T-helper 2 cell (primary cell): Measurements from ENCODE around the gene ANKS3.

Experiments
- DNase-seq, 5 experiments: peaks; one replicate each; pipeline versions ENCODE4 v3.0.0 to v3.0.0-alpha.2; 2012 to 2022

The ANKS3 gene

DNA sequence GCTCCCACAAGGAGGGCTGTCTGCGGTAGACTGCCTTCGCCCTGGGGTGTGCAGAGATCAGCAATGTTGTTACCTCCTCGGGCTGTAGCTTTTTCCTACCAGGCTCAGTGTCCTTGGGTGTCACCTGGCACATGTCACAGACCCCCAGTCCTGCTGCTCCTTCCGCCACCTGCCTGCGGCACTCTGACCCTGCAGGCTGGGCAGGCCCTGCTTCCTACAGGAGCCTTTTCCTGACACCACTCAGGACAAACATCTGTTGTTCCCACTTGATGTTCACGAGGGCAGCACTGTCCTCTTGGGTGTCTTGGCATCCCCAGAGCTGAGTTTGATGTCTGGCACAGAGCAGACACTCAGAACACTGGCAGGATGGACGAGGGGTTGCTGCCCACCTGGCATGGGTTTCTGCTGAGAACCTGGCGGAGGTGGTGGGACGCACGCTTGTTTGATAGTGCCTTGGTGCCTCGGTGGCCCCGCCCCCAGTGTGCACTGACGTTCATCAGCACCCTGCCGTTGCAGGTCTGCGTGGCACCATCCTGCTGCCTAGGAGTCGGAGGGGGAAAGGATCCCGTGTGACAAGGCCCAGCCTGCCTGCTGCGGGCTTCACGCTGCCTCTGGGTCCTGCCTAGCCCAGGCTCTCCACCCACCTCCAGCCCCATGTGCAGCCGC, 67.4 kb downstream of the ANKS3 start:
- no peak for DNase-seq

DNA sequence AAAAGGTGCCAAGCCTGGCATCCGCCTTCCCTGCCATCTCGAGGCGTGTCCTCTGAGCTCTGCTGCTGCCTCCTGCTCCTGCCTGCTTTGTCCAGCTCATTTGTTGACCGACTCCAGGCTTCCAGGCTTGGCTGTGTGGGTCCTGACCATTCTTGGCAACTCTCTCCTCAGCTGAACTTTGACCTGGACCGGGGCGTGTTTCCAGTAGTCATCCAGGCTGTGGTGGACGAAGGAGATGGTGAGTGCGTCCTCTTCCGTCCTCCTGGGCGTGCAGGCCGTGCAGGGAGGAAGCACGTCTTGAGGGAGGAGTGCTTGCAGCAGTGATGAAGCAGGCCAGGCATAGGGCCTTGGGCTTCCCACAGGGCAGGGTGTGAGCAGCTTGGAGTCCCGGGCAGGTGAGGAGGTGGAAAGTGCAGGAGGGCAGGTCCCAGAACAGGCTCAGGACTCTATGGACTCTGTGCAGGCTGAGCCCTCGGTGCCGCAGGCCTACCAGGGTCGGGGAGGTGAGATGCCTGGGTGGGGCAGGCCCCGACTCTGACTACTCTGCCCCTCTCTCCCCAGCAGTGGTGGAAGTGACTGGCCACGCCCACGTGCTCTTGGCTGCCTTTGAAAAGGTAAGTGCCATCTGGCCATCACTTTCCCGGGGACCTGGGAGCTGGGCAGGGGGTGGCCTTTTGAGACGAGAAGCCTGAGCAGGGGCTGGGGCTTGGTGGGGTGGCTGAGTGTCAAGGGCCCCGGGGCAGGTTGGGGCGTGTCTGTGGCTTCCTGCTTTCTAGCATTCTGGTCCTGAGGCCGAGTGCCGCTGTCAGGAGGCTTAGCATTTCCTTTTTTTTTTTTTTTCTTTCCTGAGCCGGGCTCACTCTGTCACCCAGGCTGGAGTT, 69.3 kb downstream of the ANKS3 start:
- DNase-seq, result peak in 4 of 5 experiments; percentile 24 to 83 (median 54)

DNA sequence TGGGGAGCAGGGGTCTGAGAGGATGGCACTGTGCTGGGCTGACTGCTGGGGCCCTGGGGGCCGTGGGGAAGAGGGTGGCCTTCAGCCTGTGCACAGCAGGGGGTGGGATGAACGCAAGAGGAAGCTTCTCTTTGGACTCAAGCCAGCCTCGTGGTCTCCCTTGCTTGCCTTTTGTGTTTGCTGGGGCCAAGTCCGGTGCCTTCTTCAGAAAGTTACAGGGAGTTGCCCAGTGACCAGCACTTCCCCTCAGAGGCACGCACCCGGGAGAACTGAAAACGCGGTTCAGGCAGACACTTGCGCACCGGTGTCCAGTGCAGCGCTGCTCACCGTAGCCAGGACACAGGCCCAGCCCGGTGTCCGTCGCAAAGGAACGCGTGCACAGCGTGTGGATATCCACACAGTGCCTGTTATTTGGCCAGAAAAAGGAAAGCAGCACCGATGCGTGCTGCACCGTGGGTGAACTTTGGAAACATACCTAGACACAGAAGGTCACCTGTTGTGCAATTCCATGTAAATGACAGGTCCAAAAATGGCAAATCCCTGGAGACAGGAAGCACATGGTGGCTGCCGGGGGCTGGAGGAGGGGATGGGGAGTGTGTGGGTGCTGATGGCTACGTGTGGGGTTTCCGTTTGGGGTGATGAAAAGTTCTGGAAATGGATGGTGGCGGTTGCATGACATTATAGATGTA, 70.2 kb downstream of the ANKS3 start:
- no peak for DNase-seq

DNA sequence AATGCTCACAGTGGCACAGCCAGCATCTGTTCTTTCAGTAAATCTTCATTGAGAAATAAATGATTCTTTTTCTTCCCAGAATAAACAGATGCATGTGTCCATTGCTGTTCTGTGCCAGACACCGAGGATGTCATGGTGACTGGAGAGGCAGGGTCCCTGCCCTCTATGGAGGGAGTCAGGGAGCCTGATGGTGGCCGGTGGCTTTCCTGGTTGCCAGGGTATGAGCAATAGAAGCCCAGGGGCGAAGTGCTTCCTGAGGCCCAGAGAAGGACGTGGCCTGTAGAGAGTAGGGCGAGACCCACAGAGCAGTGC, 70.7 kb downstream of the ANKS3 start:
- DNase-seq, result no peak

DNA sequence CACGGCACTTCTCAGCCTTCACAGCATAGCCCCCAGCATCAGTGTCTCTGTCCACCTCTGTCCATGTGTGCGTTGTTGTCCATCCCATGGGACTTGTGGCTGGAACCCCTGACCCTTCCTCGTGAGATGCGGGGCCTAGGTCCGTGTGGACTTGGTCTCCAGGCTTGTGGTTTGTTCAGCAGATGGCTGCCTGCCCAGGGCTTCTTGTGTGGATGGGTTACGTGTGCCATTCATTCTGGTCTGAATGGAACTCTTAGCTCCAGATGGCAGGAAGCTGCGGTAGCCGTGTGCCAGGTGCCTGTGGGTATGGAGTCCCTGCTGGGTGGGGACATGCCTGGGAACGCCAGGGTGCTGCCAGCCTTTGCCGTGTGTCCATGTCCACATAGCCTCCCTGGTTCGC, 72.4 kb downstream of the ANKS3 start:
- DNase-seq, result no peak

DNA sequence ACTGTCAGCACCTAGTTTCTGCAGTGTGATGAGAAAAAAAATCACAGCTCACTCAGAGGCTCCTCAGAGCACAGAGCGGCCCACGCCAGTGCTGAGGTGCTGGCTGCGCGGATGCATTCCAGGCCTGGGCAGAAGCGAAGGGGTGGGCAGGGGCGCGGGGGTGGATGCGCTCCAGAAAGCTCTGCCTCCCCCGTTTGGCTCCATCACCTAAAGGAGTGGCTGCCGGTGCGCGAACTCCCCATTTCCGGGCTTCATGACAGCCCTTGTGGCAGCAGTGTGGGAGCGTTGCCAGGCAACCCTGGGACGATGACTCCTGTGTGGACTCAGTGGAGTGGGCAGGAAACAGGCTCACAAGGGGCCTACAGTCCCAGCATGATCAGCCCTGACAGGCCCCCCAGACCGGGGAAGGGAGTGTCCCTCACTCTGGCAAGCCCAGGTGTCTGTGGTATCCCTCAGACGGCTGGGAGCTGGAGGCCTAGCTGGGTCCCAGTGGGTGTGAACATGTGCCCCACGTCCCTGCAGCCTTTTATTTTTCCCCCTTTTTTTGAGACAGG, 73.5 kb downstream of the ANKS3 start:
- DNase-seq, result peak in 4 of 5 experiments; percentile 22 to 72 (median 50)

DNA sequence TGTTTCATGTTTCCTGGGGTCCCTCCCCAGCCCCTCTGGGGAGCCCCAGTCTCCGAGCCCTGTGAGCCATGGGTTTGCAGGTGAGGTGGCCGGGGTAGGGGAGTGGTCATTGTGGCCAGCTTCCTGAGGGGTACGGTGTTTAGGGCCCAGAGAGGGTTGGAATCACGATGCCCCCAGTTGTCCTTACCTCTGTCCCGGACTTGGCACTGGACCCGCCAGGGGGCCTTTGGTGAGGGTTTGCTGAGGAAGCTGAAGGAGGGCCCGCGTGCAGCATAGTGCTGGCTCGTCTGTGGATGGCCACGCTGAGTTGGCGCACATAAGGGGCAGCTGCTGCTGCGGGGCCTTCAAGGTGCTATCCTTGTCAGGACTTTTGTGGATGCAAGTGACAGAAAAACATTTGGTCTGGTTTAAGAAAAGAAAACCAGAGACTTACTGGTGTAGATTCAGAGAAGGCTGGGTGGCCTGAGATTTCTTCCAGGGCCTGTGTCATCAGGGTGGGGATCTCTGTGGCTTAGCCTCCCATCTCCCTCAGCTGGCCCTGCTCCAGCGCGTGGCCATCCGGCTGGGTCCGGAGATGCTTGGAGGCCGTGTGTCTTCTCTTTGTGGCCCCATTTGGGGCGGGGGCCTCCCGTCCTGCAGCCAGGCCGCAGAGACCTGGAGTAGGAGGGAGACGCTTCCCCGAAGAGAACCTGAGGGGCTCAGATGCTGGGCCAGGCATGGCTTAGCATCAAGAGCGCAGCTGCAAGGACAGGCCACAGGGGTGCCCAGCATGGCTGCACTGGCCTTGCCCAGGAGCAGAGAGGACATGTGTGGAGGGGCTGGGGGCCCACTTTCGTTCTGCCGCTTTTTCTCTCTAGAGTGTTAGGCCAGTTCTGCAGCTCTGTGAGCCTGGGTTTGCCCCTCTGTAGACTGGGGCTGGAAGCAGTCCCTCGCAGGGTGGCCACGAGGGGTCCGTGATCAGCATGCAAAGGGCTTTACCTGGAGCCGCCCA, 74.4 kb downstream of the ANKS3 start:
- DNase-seq, result no peak

DNA sequence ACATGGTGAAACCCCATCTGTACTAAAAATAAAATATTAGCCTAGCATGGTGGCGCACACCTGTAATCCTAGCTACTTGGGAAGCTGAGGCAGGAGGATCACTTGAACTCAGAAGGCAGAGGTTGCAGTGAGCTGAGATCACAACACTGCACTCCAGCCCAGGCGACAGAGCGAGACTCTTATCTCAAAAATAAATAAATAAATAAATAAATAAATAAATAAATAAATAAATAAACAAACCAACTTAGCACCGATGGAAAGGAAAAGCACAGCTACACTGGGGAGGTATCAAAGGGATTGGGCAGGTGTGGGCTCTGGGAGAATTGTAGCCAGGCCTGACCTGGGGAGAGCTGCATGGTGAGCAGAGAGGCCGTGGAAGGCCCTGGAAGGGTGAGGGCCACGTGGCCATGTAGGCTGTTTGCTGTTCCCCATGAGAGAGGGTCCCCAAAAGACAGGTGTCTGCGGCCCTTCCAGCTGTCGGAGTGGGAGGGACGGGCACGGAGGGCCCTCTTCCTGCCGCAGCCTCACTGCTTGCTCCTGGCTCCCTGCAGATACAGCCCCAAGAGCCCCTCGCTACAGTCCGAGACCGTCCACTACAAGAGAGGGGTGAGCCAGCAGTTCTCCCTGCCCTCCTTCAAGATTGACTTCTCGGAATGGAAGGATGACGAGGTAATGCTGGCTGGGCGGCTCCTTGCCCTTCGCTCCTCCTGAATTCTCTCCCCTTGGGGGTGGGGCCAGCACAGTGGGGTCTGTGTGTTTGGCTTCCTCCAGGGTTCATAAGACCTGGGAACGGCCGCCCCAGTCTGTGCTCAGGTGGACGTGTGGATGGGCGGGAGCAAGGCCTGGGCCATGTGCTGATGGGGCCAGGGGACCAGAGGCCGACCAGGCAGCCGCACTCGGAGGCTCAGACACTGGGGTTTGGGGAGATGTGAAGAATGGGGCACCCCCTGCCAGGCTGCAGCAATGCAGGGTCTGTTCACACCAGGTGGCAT, 77.1 kb downstream of the ANKS3 start:
- no peak for DNase-seq

DNA sequence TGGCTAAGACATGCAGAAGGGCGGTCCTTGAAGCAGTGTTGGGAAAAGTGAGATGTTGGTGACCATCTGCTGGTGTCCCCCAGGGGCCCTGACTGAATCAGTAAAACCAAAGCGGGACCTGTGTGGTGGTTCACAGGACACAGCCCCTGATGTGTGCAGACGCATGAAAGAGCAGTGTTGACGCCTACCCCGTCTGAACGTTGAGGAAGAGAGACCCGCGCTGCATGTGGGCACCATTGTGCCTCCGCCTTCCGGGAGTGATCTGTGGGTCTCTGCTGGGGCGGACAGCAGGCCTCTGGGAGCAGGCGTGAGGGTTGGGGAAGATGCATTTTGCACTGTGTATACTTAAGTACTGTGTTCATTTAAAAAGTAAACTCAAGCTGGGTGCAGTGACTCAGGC, 77.8 kb downstream of the ANKS3 start:
- DNase-seq, result no peak

DNA sequence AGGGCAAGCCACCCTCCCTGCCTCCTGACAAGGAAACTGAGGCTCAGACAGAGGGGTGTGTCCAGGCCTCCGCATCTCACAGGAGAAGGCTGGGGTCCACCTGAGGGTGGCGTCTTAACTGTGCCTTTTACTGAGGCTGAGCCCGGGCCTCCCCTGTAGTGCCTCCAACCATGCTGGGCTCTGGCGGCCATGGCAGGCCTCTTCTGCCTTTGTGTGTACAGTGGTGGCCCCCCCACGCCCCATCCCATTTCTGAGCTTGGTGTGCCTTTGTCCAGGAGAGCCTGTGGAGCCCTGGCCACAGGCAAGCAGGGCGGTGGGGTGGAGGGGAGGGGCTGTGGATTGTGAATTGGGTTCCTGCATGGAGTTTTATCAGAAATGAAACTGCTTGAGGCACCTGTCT, 78.3 kb downstream of the ANKS3 start:
- no peak for DNase-seq

DNA sequence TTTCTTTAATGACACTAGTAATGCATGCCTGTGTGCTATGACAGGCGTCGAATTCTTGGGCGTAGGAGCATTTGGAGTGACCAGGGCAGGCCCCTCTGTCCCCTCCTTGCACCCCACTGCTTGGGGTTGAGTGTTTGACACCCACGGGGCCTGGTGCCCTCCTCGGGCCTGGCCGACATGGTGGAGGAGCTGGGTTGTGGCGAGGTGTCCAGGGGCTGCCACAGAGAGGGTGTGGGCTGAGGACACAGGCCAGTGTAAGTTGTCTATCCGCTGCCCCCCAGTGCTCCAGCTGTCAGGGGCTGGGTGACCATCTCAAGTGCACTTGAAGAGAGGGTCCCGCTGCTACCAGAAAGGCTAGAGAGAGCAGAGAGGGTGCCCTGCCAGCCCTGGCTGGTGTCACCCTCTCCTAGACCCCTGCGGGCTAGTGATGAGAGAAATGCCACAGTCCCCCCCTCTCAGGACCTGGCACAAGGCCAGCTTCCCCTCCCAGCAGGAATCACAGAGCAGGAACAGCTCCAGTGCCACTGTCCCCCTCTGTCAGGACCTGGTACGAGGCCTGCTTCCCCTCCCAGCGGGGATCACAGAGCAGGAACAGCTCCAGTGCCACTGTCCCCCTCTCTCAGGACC, 79.0 kb downstream of the ANKS3 start:
- DNase-seq, result no peak

DNA sequence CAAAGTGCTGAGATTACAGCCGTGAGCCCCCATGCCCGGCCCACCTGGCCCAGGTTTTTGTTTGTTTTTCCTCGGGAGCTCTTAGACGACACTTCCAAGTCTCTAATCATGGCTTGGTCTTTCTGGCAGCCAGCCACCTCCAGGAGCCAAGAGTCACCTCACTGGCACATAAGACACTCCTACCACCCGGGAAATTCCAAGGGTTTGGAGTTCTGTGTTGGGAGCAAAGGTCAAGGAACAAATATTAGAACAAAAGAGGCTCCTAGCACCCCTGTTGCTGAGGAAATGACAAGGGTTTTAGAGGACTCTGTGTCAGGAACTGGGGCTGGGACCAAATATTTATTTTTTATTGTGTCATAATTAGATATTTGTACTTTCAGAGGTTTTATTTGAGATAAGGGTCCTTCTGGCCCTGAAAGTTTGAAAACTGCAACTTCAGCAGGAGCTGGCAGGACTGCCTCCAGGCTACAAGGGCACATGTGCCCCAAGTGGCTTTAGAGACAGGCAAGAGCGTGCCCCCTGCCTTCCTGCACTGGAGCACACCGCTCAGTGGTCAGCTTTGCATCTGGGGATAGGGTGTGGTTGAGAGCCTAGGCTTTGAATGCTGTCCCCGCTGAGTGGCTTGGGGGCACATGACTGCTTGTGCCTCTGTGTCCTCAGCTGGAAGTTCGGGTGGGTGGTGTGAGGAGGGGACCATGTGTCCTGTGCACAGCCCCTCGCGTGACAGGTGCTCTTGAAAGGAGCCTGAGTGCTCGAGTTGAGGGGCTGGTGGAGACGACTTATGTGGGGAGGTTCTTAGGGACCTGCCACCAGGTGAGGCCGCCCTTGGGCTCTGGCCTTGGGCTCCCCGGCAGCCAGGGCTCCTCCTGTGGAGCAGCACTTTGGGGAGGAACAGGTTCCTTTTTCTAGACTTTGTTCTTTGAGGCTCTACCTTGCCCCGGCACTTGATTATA, 79.8 kb downstream of the ANKS3 start:
- DNase-seq, result no peak

DNA sequence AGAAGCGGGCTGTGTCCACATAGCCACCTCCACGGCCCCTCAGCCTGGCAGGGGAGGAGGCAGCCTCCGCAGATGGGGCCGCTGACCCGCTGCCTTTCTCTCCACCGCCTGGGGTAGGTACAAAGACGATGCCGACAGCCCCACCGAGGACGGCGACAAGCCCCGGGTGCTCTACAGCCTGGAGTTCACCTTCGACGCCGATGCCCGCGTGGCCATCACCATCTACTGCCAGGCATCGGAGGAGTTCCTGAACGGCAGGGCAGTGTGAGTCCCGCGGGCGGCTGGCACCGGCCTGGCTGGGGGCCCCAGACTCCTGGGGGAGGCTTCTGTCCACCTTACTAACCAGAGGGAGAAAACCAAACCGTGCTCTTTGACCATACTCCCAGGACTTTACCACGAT, 81.5 kb downstream of the ANKS3 start:
- no peak for DNase-seq

DNA sequence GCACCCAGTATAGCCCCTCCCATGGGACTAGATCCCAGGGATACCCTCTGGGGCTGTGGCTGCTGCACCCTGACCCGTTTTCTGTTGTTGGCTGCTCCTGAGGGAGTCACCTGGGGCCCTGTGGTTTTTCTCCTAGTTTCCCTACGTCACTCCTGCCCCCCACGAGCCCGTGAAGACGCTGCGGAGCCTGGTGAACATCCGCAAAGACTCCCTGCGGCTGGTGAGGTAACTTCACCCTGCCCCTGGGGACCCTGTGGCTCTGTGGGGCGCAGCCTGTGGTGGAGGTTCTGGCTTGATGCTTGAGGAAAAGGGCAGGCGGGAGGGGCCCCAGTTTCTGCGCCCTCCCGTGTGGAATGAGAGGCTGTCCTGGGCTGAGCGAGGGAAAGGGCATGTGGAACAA, 82.2 kb downstream of the ANKS3 start:
- DNase-seq, result no peak

DNA sequence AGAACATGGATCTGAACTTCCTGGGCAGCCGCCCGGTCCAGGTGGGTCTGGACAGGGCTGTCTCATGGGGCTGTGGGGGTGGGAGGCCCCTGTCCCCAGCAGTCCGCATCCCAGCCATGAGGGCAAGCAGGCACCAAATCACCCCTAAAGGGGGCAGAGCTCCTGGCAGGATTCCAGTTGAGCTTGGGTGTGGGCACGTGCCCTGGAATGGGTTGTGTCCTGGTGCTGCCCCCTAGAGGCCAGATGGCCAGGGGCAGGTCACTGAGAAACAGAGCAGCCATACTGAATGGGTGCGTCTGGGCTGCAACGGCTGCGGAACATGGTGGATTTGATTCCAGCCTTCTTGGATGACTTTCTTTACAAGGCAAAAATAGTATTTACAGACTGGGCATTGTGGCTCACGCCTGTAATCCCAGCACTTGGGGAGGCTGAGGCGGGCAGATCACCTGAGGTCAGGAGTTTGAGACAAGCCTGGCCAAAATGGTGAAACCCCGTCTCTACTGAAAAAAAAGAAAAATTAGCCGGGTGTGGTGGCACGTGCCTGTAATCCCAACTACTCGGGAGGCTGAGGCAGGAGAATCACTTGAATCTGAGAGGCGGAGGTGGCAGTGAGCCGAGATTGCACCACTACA, 83.5 kb downstream of the ANKS3 start:
- peak; percentile 48 to 78 (median 67) for DNase-seq

DNA sequence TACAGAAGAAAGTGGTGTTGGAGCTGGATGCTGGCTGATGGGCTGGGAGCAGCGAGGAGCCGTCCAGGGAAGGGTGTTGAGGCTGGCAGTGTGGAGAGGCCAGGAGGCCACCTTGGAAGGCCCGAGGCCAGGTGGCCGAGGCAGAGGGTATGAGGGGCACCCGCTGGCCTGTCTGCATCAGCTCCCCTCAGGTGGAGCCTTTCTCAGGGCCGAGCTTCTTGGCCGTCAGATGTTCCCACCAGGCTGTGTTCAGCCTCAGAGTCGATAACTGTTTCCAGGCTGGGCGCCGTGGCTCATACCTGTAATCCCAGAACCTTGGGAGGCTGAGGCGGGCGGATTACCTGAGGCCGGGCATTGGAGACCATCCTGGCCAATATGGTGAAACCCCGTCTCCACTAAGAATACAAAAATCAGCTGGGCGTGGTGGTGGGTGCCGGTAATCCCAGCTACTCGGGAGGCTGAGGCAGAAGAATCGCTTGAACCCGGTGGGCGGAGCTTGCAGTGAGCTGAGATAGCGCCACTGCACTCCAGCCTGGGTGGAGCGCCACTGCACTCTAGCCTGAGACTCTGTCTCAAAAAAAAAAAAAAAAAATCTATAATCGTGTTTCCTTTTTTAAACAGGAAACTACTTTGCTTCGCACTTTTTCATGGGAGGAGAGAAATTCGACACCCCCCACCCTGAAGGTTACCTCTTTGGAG, 84.2 kb downstream of the ANKS3 start:
- DNase-seq, result peak in 1 of 5 experiments; percentile 34

DNA sequence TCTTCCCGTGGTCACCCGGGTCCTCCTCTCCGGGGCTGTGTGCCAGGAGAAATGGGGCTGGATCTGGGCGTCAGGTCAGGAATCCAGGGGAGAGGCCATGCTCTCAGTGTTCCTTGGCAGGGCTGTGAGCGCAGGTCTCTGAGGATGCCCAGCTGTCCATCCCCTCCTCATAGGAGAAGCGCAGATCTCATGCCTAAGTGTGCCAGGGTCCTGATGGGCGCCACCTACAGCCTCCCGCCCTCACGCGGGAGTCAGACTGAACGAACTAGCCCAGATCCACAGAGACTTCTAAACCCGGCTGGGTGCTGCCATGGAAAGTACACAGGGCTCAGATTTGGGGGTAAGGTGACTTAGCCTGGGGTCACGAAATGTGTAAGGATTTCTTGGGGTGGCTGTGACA, 85.2 kb downstream of the ANKS3 start:
- peak in 1 of 5 experiments; percentile 52 for DNase-seq

DNA sequence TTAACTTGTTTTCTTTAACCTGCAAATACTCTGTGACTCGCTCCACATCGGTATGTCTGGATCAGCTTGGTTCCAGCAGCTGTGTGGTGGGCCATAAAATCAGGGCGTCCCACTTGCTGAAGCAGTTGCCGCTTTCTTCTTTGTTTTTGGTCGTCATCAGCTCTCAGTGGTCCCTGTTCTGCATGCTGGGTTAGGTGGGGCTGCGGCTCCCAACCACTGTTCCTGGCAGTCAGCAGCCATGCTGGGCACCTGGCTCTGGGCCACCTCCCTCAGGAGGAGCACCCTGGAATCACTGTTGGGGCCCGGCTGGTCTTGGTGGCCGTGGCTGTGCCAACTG, 86.5 kb downstream of the ANKS3 start:
- DNase-seq, result peak in 1 of 5 experiments; percentile 24
